EL (cell line): ENCODE results near the gene DGUOK.
A peak's percentile ranks its signal among the peaks of the same experiment; 100 is the strongest.

Source experiments
- DNase-seq: peaks from one replicate; pipeline ENCODE4 v3.0.0-alpha.2; 2016

DGUOK gene

DNA sequence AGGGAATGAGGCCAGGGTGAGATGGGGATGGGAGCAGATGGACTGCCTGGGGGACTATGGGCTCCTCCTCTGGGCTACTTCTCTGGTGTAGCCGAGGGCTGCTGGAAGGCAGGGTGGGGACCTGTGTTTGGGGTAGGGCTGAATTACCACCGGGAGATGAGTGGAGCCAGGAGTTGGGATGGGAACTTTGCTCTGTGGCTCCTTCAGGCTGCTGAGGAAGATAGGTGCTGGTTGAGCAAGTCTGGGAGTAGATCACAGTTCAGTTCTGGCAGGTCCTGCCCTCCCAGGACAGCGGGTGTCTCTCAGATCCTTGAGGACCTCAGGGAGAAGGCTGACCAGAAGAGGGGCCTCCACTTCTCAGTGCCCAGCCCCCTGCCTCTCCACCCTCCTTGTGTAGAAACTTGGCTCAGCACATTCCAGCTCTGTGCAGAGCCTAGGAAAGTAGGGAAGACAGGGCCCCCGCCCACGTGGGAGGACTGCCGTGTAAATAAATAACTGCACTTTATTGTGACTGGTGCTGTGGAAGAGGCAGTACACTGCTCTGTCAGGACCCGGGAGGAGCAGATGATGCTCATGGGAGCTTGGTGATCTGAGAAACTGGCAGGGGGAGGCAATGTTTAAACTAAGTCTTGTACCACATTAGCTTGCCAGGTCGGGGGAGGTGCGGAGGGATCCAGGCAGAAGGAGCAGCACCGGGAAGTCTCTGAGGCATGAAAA, 73.4 kb downstream of the DGUOK start:
- DNase-seq = peak; percentile 38

GRCh38 chr2:74000666-74001065, 74.0 kb downstream of the DGUOK start:
- no peak for DNase-seq

DNA sequence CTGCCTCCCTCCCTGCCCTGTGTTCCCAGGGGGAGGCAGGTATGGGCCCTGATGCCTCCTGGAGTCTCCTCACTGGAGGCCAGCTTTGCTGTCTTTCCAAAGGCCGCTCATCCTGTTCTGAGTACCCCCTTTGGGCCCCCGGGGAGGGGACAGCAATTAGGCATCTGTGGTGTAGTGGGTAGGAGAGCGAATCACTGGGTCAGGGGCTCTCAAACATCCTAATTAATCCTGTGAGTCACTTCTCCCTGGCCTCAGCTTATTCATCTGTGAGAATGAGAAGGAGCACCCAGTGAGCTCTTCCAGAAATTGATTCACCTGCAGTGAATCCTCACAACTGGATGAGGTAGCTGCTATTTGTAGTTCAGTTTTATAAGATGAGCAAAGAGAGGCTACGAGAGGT, 74.4 kb downstream of the DGUOK start:
- peak; percentile 34 for DNase-seq

- no peak for DNase-seq
Measured at GRCh38 chr2:74001781-74002504, 75.3 kb downstream of the DGUOK start.

- DNase-seq = peak; percentile 87
Measured at GRCh38 chr2:74002505-74003421, 76.1 kb downstream of the DGUOK start.

DNA sequence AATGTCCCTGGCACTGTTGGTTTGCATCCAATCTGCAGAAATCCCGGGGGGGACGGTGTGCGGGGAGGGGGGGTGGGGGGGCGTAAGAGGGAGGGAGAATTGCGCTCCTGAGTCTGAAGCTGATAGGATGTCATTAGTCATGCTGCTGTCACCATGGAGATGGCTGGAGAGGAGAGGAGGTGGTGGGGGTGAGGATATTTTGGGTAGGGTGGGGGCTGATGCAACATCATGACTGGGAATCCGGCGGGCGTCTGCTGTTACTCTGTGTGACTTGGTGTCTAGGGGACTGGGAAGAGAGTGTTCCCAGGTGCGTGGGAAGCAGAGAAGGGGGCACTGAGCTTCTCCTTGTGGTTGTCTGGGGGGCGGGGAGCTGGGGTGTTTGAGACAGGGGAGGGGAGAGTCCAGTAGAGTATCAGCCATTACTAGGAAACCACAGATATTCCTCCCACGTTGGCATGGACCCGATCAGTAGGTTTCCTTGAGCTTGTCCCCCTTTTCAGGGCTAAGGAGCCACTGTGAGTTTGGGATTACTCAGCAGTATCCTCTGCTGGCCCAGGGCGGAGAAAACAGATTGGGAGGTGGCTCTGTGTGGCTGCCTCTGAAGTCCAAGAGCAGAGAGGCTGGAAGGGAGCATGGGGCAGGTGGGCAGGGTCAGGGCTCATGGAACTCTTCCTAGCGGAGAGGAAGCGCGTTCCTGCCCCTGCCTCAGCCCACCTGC, 77.0 kb downstream of the DGUOK start:
- DNase-seq = peak; percentile 85

DNA sequence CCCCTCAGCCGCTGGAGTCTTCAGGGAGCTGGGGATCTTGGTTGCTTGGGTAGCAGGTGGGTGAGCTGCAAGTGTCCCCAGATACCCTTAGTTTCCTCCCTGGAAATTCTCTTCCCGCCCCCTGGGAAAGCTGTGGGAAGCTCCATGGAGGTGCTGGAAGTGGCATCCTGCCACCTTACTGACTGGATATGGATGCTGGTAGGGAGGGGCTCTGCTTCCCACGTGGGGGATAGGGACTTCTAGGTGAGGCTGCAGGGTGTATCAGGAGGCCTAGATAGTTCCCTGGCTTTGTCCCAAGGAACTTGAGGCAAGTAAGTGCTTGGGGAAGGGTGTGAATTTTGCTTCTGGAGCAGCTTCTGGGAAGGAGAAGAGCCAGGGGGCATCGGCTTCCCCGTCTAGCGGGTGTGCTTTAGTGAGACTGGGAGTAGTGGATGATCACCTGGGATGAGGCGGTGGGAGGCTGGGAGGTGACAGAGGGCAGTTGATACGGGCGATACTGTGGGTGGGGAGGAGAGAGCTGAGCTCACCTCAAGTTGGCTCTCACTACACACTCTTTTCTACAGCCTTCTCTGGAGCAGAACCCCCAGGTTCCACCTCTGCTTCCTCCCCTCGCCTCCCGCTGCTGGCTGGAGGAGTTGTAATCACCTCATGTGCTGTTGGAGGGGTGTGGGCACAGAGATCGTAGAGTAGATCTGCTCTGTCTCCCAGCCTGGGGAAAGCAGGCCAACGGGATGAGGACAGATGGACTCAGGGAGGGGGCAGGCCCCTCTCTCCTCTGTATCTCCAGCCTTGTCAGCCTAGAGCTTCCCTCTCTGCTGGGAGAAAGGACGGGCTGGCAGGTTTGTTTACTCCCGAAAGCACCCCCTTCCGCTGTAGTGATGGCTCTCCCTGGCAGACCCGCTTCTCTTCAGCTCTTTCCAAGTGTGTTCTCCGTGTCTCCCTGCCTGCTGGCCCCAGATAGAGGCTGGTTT, 77.8 kb downstream of the DGUOK start:
- no peak for DNase-seq

GRCh38 chr2:74005786-74006185, 79.1 kb downstream of the DGUOK start:
- DNase-seq = no peak

GRCh38 chr2:74006459-74006858, 79.8 kb downstream of the DGUOK start:
- no peak for DNase-seq

DNA sequence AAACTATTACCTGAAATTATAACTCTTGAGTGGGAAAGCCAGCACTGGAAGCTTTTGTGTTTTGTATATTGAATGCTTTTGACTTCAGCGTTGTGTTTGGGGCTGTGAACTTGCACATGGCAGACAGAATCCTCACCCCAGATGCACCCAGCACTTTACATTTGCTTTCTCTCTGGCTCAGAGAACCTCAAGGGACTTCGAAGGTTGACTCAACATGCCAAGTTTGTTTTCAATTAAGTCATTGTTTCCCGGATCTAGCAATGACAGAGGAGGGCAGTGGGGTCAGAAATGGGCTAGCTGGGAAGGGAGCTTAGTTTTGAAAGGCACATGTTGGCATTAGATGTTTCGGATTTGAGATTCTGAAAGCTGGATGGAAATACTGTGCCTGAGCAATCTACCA, 80.4 kb downstream of the DGUOK start:
- no peak for DNase-seq

DNA sequence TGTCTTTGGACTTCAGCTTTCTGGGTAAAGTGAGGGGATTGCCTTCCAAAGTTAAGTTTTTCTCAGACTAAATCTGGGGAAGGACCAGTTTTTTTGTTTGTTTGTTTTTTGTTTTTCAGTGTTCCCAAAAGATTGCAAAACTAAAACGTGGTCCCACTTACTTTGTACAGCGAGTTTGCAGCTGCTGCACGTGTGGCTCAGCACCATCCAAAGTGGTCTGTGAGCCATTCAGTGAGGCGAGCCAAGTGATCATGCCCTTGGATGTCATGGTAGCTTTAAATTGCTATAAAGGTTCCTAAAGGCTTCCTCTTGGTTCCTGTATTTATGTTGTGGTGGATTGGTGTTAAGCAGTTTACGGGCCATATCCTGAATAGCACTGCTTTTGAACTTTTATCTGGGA, 81.0 kb downstream of the DGUOK start:
- DNase-seq = no peak
